Uterus (tissue), 2 donors: ENCODE measurements around the gene RSBN1L.

Experiments used
- POLR2A ChIP-seq, 2 donors: fragments of 450-650 bp; IDR thresholded peaks; one replicate each; pipeline ENCODE4 v1.6.1; 2016; ENCODE audit warnings: antibody characterized with exemption in 2 of 2, mild to moderate bottlenecking in 1 of 2, moderate library complexity in 1 of 2
- TF ChIP-seq, protein P1 (sequence below), 4 experiments: fragments of 200-600 bp in 2 of 4; fragments of 450-650 bp in 2 of 4; sonication (generic) in 2 of 4; IDR thresholded peaks; one replicate each; pipeline ENCODE4 v1.5.1; 2016 to 2019; ENCODE audit warnings: antibody characterized with exemption in 4 of 4, mild to moderate bottlenecking in 2 of 4, moderate library complexity in 1 of 4

DNA sequence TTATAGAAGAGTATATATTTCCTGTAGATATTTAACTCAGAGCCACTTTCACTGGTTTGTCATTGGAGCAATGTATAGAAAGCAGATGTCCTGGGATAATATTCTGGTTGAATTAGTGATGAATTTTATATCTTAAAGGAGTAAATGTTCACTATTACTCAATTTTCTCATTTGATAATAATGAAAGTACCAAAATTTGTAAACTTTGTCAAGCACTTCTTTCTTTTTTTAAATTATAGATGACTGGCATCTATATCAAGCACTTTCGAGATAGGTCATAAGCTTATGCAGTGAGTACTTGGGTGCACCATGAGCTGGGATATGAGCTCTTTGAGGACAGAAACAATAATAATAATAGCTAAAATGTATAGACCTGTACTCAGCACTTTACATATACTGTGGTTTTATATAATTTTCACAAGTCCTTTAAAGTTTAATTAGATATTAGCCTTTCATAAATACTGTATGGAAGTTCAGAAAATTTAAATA is 11.3 kb downstream of the RSBN1L start:
- TF ChIP-seq POLR2A (IDR thresholded peaks at IDR 0.05): no peak
- TF ChIP-seq, protein P1, sequence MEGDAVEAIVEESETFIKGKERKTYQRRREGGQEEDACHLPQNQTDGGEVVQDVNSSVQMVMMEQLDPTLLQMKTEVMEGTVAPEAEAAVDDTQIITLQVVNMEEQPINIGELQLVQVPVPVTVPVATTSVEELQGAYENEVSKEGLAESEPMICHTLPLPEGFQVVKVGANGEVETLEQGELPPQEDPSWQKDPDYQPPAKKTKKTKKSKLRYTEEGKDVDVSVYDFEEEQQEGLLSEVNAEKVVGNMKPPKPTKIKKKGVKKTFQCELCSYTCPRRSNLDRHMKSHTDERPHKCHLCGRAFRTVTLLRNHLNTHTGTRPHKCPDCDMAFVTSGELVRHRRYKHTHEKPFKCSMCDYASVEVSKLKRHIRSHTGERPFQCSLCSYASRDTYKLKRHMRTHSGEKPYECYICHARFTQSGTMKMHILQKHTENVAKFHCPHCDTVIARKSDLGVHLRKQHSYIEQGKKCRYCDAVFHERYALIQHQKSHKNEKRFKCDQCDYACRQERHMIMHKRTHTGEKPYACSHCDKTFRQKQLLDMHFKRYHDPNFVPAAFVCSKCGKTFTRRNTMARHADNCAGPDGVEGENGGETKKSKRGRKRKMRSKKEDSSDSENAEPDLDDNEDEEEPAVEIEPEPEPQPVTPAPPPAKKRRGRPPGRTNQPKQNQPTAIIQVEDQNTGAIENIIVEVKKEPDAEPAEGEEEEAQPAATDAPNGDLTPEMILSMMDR (IDR thresholded peaks at IDR 0.05): no peak
